HepG2 (cell line): ENCODE results near the gene CTXN1. TPM values are rescaled to one million over a fixed set of nuclear protein-coding genes. Genes with fewer than 3 reads are reported as not detected.

Experiments
- ATAD3A ChIP-seq: sonication (generic); formaldehyde crosslinking; IDR thresholded peaks from 2 replicates; pipeline ENCODE4 v1.4.0; 2020; ENCODE audit warnings: missing genetic modification reagents
- BCLAF1 ChIP-seq: fragments of 450-650 bp; IDR thresholded peaks from 2 replicates; pipeline ENCODE4 v1.6.1; 2017; ENCODE audit warnings: mild to moderate bottlenecking
- CSRNP1 ChIP-seq: sonication (generic); formaldehyde crosslinking; IDR thresholded peaks from 2 replicates; pipeline ENCODE4 v1.8.1; 2023; ENCODE audit warnings: mild to moderate bottlenecking, missing genetic modification reagents
- HDAC6 ChIP-seq: fragments of 200-600 bp; sonication (generic); IDR thresholded peaks from 2 replicates; pipeline ENCODE4 v1.7.0; 2017; ENCODE audit warnings: mild to moderate bottlenecking, antibody characterized with exemption, low read length, low read depth
- SNAI1 ChIP-seq: sonication (generic); formaldehyde crosslinking; IDR thresholded peaks from 2 replicates; pipeline ENCODE4 v1.5.0; 2020; ENCODE audit warnings: mild to moderate bottlenecking, missing genetic modification reagents, borderline replicate concordance
- TEAD2 ChIP-seq: sonication (generic); formaldehyde crosslinking; IDR thresholded peaks from 2 replicates; pipeline ENCODE4 v1.9.0; 2021; ENCODE audit warnings: missing genetic modification reagents
- TOPORS ChIP-seq: sonication (generic); formaldehyde crosslinking; IDR thresholded peaks from 2 replicates; pipeline ENCODE4 v1.8.0; 2023; ENCODE audit warnings: mild to moderate bottlenecking, missing genetic modification reagents
- ZNF280B ChIP-seq: sonication (generic); formaldehyde crosslinking; IDR thresholded peaks from 2 replicates; pipeline ENCODE4 v1.5.0; 2020; ENCODE audit warnings: missing genetic modification reagents, mild to moderate bottlenecking, borderline replicate concordance
- ZNF362 ChIP-seq: sonication (generic); formaldehyde crosslinking; IDR thresholded peaks from 2 replicates; pipeline ENCODE4 v1.4.0; 2020; ENCODE audit warnings: missing genetic modification reagents, mild to moderate bottlenecking, borderline replicate concordance
- ZNF552 ChIP-seq: sonication (generic); formaldehyde crosslinking; IDR thresholded peaks from 2 replicates; pipeline ENCODE4 v1.9.0; 2022; ENCODE audit warnings: missing genetic modification reagents, mild to moderate bottlenecking, borderline replicate concordance
- ZNF577 ChIP-seq: sonication (generic); formaldehyde crosslinking; IDR thresholded peaks from 2 replicates; pipeline ENCODE4 v1.4.0; 2020; ENCODE audit warnings: mild to moderate bottlenecking, low read depth, missing genetic modification reagents, borderline replicate concordance
- ZNF710 ChIP-seq: sonication (generic); formaldehyde crosslinking; IDR thresholded peaks from 2 replicates; pipeline ENCODE4 v1.5.0; 2020; ENCODE audit warnings: mild to moderate bottlenecking, missing genetic modification reagents, borderline replicate concordance
- polyA plus RNA-seq, 8 experiments: library from polyadenylated mRNA; depleted of rRNA in 3 of 8; stranded (reverse) in 7 of 8; unstranded in 1 of 8; fragments of >200 nt; fragmentation: Illumina TruSeq in 4 of 8; extraction: Trizol in 4 of 8; gene quantifications; 2 replicates each; pipeline versions ENCODE4 v1.2.1 to v1.2.3, GENCODE V29; 2011 to 2016; ENCODE audit warnings: low read depth in 4 of 8, missing spikeins in 1 of 8, mixed read lengths in 1 of 8; ENCODE audit not compliant: insufficient read depth in 1 of 8
- total RNA-seq, 5 experiments: library from RNA; depleted of rRNA; stranded (reverse); fragments of >200 nt; fragmentation: Illumina TruSeq; extraction: Trizol; gene quantifications; 2 replicates each; pipeline ENCODE4 v1.2.3, GENCODE V29; 2016; ENCODE audit warnings: low read depth in 1 of 5
- TF ChIP-seq, protein P1 (sequence below): sonication (generic); formaldehyde crosslinking; IDR thresholded peaks from 2 replicates; pipeline ENCODE4 v1.5.0; 2020; ENCODE audit warnings: mild to moderate bottlenecking, missing genetic modification reagents
- TF ChIP-seq, protein P2 (sequence below): sonication (generic); formaldehyde crosslinking; IDR thresholded peaks from 2 replicates; pipeline ENCODE4 v1.4.0; 2020; ENCODE audit warnings: missing genetic modification reagents; ENCODE audit errors: not compliant biosample characterization

Gene CTXN1
- total and polyA plus RNA-seq, 2 of the 13 experiments (the other 11 are each of a cell fraction or from before 2014, with no cell fraction given) = 0.11 TPM; not detected in 1

- TF ChIP-seq, protein P1, sequence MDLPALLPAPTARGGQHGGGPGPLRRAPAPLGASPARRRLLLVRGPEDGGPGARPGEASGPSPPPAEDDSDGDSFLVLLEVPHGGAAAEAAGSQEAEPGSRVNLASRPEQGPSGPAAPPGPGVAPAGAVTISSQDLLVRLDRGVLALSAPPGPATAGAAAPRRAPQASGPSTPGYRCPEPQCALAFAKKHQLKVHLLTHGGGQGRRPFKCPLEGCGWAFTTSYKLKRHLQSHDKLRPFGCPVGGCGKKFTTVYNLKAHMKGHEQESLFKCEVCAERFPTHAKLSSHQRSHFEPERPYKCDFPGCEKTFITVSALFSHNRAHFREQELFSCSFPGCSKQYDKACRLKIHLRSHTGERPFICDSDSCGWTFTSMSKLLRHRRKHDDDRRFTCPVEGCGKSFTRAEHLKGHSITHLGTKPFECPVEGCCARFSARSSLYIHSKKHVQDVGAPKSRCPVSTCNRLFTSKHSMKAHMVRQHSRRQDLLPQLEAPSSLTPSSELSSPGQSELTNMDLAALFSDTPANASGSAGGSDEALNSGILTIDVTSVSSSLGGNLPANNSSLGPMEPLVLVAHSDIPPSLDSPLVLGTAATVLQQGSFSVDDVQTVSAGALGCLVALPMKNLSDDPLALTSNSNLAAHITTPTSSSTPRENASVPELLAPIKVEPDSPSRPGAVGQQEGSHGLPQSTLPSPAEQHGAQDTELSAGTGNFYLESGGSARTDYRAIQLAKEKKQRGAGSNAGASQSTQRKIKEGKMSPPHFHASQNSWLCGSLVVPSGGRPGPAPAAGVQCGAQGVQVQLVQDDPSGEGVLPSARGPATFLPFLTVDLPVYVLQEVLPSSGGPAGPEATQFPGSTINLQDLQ (CRISPR knock-in tag) = no peak; the same call in 1 of the 2 replicates
- TF ChIP-seq, protein P2, sequence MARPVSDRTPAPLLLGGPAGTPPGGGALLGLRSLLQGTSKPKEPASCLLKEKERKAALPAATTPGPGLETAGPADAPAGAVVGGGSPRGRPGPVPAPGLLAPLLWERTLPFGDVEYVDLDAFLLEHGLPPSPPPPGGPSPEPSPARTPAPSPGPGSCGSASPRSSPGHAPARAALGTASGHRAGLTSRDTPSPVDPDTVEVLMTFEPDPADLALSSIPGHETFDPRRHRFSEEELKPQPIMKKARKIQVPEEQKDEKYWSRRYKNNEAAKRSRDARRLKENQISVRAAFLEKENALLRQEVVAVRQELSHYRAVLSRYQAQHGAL (CRISPR knock-in tag) = peak; percentile 36
- TF ChIP-seq BCLAF1 (no peak), ZNF552 (CRISPR knock-in tag) (no peak), CSRNP1 (CRISPR knock-in tag) (no peak), ATAD3A (CRISPR knock-in tag) (no peak), TOPORS (no peak), SNAI1 (CRISPR knock-in tag) (no peak), TEAD2 (no peak), HDAC6 (no peak), ZNF577 (CRISPR knock-in tag) (no peak), ZNF280B (CRISPR knock-in tag) (no peak), ZNF362 (CRISPR knock-in tag) (no peak), ZNF710 (no peak)
Measured at GRCh38 chr19:7888145-7888825, 37.6 kb downstream of the CTXN1 start, which contains the start of gene LRRC8E (continued).
